Measurements from ENCODE around the gene STXBP5.

DNA sequence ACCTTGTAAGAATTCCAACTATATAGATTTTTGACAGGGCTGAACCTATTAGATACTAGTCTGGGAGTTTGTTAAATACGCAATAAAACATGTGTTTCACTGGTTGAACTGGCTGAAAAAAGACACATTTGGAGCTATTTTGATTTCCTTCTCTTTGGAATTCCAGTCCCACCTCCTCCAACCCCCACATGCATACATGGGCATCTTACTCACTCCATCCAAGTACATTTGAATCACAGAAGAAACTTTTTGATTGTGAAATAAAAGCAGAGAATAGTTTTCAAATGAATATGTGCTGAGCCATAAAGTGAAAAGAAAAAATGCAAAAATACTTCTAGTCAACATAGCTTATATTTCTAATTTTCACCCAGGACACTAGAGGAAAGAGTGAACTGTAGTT is 33.9 kb upstream of the STXBP5 start:
- TF ChIP-seq, protein P1, sequence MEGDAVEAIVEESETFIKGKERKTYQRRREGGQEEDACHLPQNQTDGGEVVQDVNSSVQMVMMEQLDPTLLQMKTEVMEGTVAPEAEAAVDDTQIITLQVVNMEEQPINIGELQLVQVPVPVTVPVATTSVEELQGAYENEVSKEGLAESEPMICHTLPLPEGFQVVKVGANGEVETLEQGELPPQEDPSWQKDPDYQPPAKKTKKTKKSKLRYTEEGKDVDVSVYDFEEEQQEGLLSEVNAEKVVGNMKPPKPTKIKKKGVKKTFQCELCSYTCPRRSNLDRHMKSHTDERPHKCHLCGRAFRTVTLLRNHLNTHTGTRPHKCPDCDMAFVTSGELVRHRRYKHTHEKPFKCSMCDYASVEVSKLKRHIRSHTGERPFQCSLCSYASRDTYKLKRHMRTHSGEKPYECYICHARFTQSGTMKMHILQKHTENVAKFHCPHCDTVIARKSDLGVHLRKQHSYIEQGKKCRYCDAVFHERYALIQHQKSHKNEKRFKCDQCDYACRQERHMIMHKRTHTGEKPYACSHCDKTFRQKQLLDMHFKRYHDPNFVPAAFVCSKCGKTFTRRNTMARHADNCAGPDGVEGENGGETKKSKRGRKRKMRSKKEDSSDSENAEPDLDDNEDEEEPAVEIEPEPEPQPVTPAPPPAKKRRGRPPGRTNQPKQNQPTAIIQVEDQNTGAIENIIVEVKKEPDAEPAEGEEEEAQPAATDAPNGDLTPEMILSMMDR (IDR thresholded peaks at IDR 0.05; ENCODE audit: low read depth, low read length, poor library complexity, severe bottlenecking) = no peak
- TF ChIP-seq EZH2phosphoT487 (IDR thresholded peaks at IDR 0.05; ENCODE audit: borderline replicate concordance, low read length) = no peak

Measured in DOHH2 (cell line).